Measurements from ENCODE around the gene TMX1. TPM values are rescaled to one million over a fixed set of nuclear protein-coding genes. Genes with fewer than 3 reads are reported as not detected.
A peak's percentile ranks its signal among the peaks of the same experiment; 100 is the strongest.

TMX1 gene
- total RNA-seq, 4 donors from 2014 or later, result 24.0 to 48.8 (median 36.2) TPM

GRCh38 chr14:51293149-51293911 is 53.3 kb downstream of the TMX1 start:
- WGBS, 2 donors, result 31 to 42% methylated on average over 7 of the region's 7 CpGs

GRCh38 chr14:51293912-51294389 is 53.9 kb downstream of the TMX1 start:
- DNase-seq, result no peak
- TF ChIP-seq POLR2A (IDR thresholded peaks at IDR 0.05), result no peak
- no peak for TF ChIP-seq CTCF (IDR thresholded peaks at IDR 0.05)
- Histone ChIP-seq H3K9me3 (no peaks in the 10 kb centered on the region), H3K27ac (peak overlapping the region; percentile 16 to 69 (median 58)), H3K27me3 (no peaks in the 10 kb centered on the region), H3K4me1 (peaks cover 0 to 42% (median 3%) of the 10 kb centered on the region in 3 donors), H3K4me3 (no peak overlapping the region), H3K36me3 (no peaks in the 10 kb centered on the region)
- 72 to 76% methylated on average over 5 to 6 of the region's 6 CpGs for WGBS, 2 donors
- intact Hi-C loops (cut with DNase I), result loop anchor here (10.0 kb wide), 1 partner anchor 81 kb away; no protein-coding TSS in a partner anchor

More at GRCh38 chr14:51293149-51293911, 53.3 kb downstream of the TMX1 start:
- H3K36me3 ChIP-seq, result no peaks in the 10 kb centered on the region
- no peak for DNase-seq
- intact Hi-C loops (cut with DNase I), result loop anchor here (10.0 kb wide), 1 partner anchor 81 kb away; no protein-coding TSS in a partner anchor
- no peak overlapping the region for H3K4me3 ChIP-seq
- no peaks in the 10 kb centered on the region for H3K9me3 ChIP-seq
- H3K4me1 ChIP-seq, result peaks cover 0 to 36% (median 3%) of the 10 kb centered on the region in 3 donors
- peak overlapping the region; percentile 16 to 69 (median 58) for H3K27ac ChIP-seq
- TF ChIP-seq POLR2A (IDR thresholded peaks at IDR 0.05) (no peak), CTCF (IDR thresholded peaks at IDR 0.05) (no peak)
- H3K27me3 ChIP-seq, result no peaks in the 10 kb centered on the region

- no peaks in the 10 kb centered on the region for H3K9me3 ChIP-seq
- no peaks in the 10 kb centered on the region for H3K36me3 ChIP-seq
- 63 to 69% methylated on average over 6 of the region's 6 CpGs for whole genome bisulfite sequencing, 2 donors
- no peak for DNase-seq
- H3K4me3 ChIP-seq, result no peak overlapping the region
- no peak overlapping the region for H3K27ac ChIP-seq
- intact Hi-C loops (cut with DNase I), result loop anchor here (10.0 kb wide), 1 partner anchor 80 kb away; no protein-coding TSS in a partner anchor
- no peaks in the 10 kb centered on the region for H3K27me3 ChIP-seq
- peaks cover 0 to 47% (median 3%) of the 10 kb centered on the region in 3 donors for H3K4me1 ChIP-seq
- TF ChIP-seq CTCF (IDR thresholded peaks at IDR 0.05) (no peak), POLR2A (IDR thresholded peaks at IDR 0.05) (no peak)
These were observed 55.0 kb downstream of the TMX1 start for GRCh38 chr14:51294951-51295525.

- WGBS, 2 donors, result 48 to 72% methylated on average over 5 to 6 of the region's 6 CpGs
- Histone ChIP-seq H3K4me1 (peaks cover 0 to 47% (median 3%) of the 10 kb centered on the region in 3 donors), H3K27me3 (no peaks in the 10 kb centered on the region), H3K9me3 (no peaks in the 10 kb centered on the region), H3K36me3 (no peaks in the 10 kb centered on the region), H3K27ac (no peak overlapping the region), H3K4me3 (no peak overlapping the region)
- intact Hi-C loops (cut with DNase I), result loop anchor here (10.0 kb wide), 1 partner anchor 79 kb away; no protein-coding TSS in a partner anchor
- TF ChIP-seq POLR2A (IDR thresholded peaks at IDR 0.05) (no peak), CTCF (IDR thresholded peaks at IDR 0.05) (no peak)
- DNase-seq, result no peak
These were observed 55.7 kb downstream of the TMX1 start for GRCh38 chr14:51295646-51296263.

All from esophagus squamous epithelium (tissue), 5 donors.